Measurements from ENCODE around the gene PNKP. TPM values are rescaled to one million over a fixed set of nuclear protein-coding genes. Genes with fewer than 3 reads are reported as not detected.
A peak's percentile ranks its signal among the peaks of the same experiment; 100 is the strongest.

Gene PNKP
- total and polyA plus RNA-seq, 10 of the 15 experiments (the other 5 are each of a cell fraction or from before 2014, with no cell fraction given): 2.9 to 82.3 (median 33.2) TPM

DNA sequence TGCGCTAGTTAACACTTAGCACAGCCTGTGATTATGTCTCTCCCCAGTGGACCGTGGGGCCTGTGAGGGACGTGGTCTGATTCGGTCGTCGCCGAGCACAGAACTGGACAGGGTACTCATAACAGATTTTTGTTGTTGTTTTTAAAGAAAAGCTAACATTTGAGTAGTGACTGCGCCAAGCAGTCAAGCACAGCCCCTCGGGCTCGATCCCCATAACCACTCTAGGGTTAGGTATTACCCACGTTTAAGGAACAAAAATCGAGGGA lies 17.2 kb downstream of the PNKP start (continued):
- TF ChIP-seq, protein P1, sequence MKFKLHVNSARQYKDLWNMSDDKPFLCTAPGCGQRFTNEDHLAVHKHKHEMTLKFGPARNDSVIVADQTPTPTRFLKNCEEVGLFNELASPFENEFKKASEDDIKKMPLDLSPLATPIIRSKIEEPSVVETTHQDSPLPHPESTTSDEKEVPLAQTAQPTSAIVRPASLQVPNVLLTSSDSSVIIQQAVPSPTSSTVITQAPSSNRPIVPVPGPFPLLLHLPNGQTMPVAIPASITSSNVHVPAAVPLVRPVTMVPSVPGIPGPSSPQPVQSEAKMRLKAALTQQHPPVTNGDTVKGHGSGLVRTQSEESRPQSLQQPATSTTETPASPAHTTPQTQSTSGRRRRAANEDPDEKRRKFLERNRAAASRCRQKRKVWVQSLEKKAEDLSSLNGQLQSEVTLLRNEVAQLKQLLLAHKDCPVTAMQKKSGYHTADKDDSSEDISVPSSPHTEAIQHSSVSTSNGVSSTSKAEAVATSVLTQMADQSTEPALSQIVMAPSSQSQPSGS (IDR thresholded peaks at IDR 0.05; ENCODE audit: low read length): no peak

DNA sequence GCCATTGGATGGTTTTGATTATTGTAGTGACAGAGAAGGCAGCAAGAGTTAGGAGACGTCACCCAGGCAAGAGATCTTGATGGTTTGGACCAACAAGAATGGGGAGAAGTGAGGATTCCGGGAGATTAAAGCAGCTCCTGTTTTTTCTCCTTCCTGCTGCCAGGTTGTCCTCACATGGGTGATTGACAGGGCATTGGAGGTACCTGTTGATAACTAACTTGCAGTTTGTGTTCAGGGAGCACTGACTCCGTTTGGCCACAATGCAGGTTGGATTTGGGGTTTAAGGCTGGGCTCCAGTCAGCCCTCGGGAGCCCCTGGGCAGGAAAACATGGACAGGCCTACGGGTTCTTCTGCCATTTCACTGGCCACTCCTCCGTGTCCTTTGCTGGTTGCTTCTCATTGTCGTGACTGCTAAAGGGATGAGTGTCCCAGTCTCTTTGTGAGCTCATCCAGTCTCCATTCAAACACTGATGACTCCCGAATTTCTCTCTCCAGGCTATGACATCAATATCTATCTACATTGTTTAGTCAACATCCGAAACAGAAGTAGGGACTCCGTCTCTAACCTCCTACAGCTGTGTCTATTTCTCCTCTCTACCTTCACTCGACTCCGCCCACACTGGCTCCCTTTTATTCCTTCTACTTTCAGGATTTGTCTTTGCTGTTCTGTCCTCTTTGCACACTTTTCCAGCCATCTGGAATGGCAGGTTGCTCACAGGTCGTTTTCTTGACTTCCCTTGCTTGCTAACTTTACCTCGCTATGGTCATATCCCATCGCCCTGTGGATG lies 17.7 kb downstream of the PNKP start:
- Histone ChIP-seq H3K36me3 (ENCODE audit: control insufficient read depth in 2 of 2, insufficient read depth in 2 of 2, low read length in 1 of 2) (no peaks in the 10 kb centered on the region; a peak in 1 of 4 replicates), H3K27ac (ENCODE audit: control insufficient read depth, insufficient read depth) (no peak overlapping the region), H3K79me2 (ENCODE audit: control insufficient read depth, insufficient read depth, low read length) (peaks cover 6% of the 10 kb centered on the region), H3K9ac (ENCODE audit: control insufficient read depth, insufficient read depth, low read length) (no peak overlapping the region), H4K20me1 (ENCODE audit: control insufficient read depth, insufficient read depth) (no peaks in the 10 kb centered on the region), H3K4me2 (ENCODE audit: control insufficient read depth, insufficient read depth) (no peak overlapping the region), H3K4me1 (ENCODE audit: control insufficient read depth, insufficient read depth, low read length) (peaks cover 30% of the 10 kb centered on the region), H3K4me3 (0 out of 2 replicates have a peak overlapping the region, but pooled peaks have one; percentile 71), H2AFZ (ENCODE audit: control insufficient read depth, low read depth, low read length) (no peak overlapping the region), H3K27me3 (replicated peaks in 1 of 2; ENCODE audit: control insufficient read depth in 2 of 2, insufficient read depth in 2 of 2, low read length in 1 of 2) (no peaks in the 10 kb centered on the region), H3K9me3 (replicated peaks; ENCODE audit: control insufficient read depth, insufficient read depth, low read length) (peaks cover 5% of the 10 kb centered on the region; the same call in 2 of the 3 replicates)
- TF ChIP-seq, protein P2, sequence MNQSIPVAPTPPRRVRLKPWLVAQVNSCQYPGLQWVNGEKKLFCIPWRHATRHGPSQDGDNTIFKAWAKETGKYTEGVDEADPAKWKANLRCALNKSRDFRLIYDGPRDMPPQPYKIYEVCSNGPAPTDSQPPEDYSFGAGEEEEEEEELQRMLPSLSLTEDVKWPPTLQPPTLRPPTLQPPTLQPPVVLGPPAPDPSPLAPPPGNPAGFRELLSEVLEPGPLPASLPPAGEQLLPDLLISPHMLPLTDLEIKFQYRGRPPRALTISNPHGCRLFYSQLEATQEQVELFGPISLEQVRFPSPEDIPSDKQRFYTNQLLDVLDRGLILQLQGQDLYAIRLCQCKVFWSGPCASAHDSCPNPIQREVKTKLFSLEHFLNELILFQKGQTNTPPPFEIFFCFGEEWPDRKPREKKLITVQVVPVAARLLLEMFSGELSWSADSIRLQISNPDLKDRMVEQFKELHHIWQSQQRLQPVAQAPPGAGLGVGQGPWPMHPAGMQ (IDR thresholded peaks at IDR 0.05; ENCODE audit: borderline replicate concordance): no peak
- no peak for TF ChIP-seq EED (IDR thresholded peaks at IDR 0.05; ENCODE audit: low read depth)
- ChIA-PET POLR2A (interaction anchor here (0.7 to 2.7 kb wide), 10 partner anchors 17 to 209 kb away, joined by 3 to 25 read pairs (median 7); partner anchors contain the start of genes AKT1S1, FUZ, MED25 and RRAS), CTCF (interaction anchor here (1.1 to 2.1 kb wide), 4 partner anchors 13 to 171 kb away, joined by 3 to 6 read pairs (median 4); partner anchors contain the start of gene PNKP), RAD21 (ENCODE audit: unreplicated experiment) (interaction anchor here (0.9 to 1.6 kb wide), 5 partner anchors 14 to 40 kb away, joined by 3 to 9 read pairs (median 4); partner anchors contain the start of gene PNKP), SMC1A (ENCODE audit: uncharacterized antibody, unreplicated experiment) (interaction anchor here (1.6 to 1.8 kb wide), 2 partner anchors 19 to 30 kb away, joined by 4 to 5 read pairs; no protein-coding TSS in a partner anchor)
- intact Hi-C loops (cut with micrococcal nuclease; ENCODE audit: unreplicated experiment): loop anchor here (2.0 kb wide), 2 partner anchors 27 to 37 kb away; partner anchors contain the start of genes AKT1S1, FUZ and TBC1D17
- ATAC-seq (no peak), DNase-seq (ENCODE audit: low read depth, low spot score) (no peak), FAIRE-seq (peak; percentile 18)
- in situ Hi-C loops (cut with MboI): no loop called here
- no TSS peak for BruUV-seq (replicated peaks)
- 70% methylated on average over 15 of the region's 15 CpGs for WGBS (ENCODE audit: insufficient coverage, insufficient replicate concordance, low lambda C conversion rate, missing lambda C conversion rate)
